Astrocyte of the spinal cord (primary cell): ENCODE data around the gene CDH8.
A peak's percentile ranks its signal among the peaks of the same experiment; 100 is the strongest.

Source experiments
- DNase-seq: peaks from one replicate; pipeline ENCODE4 v3.0.0; 2011; ENCODE audit warnings: low read depth, low spot score
- H3K4me3 ChIP-seq: 2 replicates; pipeline ENCODE4 v1.5.1; 2011; ENCODE audit warnings: low read depth, mild to moderate bottlenecking, low read length, moderate library complexity
- in situ Hi-C: cut with HindIII; loops from 2 replicates; pipeline ENCODE4 v1.10.0; 2017; ENCODE audit warnings: low sequenced_read_pairs
- TF ChIP-seq, protein P1 (sequence below): IDR thresholded peaks from 2 replicates; pipeline ENCODE4 v1.5.1; 2012; ENCODE audit warnings: low read depth, mild to moderate bottlenecking, low read length, inconsistent platforms

CDH8 gene

DNA sequence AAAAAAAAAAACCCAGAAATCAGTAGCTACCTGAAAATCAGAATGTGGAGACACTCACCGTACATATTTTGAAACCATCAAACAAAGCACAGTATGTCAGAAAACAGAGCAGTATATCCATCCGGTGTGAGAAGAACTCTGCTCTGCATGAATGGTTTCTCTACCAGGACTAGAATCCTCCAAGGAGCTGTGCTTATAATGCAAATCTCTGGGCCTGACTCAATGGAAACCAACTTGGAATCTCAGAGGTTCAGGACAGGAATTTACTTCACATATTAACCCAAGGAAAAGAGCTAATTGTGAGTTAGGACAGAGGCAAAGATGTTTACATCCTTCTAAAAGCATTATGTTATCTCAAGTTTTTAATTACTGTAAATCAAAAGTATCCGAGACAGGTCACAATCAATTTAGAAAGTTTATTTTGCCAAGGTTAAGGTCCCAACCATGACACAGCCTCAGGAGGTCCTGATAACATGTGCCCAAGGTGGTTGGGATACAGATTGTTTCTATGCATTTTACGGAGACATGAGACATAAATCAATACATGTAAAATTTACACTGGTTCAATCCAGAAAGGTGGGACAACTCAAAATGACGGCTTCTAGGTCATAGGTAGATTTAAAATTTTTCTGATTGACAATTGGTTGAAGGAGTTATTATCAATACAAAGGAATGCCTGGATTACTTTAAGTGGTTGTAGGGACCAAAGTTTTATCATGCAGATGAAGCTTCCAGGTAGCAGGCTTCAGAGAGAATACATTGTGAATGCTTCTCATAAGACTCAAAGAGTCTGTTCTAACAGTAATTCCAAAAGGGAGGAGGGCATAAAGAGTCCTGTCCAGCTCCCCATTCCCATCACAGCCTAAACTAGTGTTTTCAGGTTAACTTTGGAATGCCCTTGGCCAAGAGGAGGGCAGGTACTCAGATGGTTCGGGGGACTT, 164.1 kb downstream of the CDH8 start:
- in situ Hi-C loops = no loop called here
- TF ChIP-seq, protein P1, sequence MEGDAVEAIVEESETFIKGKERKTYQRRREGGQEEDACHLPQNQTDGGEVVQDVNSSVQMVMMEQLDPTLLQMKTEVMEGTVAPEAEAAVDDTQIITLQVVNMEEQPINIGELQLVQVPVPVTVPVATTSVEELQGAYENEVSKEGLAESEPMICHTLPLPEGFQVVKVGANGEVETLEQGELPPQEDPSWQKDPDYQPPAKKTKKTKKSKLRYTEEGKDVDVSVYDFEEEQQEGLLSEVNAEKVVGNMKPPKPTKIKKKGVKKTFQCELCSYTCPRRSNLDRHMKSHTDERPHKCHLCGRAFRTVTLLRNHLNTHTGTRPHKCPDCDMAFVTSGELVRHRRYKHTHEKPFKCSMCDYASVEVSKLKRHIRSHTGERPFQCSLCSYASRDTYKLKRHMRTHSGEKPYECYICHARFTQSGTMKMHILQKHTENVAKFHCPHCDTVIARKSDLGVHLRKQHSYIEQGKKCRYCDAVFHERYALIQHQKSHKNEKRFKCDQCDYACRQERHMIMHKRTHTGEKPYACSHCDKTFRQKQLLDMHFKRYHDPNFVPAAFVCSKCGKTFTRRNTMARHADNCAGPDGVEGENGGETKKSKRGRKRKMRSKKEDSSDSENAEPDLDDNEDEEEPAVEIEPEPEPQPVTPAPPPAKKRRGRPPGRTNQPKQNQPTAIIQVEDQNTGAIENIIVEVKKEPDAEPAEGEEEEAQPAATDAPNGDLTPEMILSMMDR = no peak
- no peak overlapping the region for H3K4me3 ChIP-seq
- no peak for DNase-seq

DNA sequence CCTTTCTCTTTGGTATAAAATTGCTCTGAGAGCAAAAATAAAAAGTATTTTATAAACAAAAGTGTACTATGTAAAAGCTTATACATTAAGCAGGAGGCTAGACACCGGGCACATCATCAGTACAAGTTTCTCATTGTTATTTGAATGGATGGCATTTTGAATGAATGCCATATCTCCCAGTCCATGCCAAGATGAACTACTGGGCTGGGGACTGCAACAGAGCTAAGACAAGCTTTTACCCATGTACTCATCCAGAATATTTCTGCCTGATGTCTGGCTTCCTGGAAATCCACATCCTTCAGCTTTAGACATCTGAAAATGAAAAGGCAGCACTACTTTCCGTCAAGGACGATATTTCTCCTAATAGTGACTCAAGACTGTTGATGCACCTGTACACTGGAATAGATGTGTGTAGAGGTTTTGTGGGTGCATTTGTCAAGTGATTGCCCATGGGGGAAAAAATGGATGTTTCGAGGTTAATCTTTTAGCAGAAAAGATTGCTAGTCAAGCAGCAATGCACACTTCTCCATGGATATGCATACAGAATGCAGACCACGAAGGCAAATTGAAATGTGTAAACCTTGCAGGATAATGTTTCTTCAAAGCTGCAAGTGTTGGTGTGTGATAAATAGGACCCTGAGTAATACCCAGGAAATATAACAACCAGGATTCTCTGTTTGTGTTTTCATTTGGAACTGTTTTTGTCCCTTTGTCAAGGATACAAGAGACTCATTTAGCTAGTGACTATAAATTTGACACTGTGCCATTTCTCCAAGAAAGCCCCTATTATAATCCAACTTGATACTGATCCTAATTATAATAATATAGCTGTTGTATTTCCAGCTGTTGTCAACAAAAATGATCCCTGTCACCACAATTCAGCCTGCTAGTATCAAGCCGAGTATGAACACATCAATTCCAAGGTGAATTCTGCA, 173.8 kb downstream of the CDH8 start:
- in situ Hi-C loops = no loop called here
- TF ChIP-seq, protein P1 = no peak
- DNase-seq = no peak
- H3K4me3 ChIP-seq = no peak overlapping the region

DNA sequence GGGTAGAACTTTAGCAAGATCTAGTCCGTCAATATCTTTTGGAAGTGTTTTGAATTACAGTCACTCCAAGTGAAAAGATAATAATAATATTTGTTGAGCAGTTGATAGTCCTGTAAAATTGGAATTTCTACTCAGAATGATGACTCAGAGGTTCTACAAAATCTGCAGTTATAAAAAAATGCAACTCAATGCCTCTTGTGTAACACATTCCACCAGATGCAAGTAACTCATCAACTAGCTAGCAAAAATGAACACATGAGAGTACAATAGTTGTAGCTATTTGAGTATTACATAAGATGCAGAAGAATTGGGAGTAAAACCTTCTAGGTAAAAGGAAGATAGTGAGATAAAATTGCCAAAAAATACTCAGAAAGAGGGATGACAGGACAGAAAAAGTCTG, 177.2 kb downstream of the CDH8 start:
- TF ChIP-seq, protein P1 = no peak
- in situ Hi-C loops = no loop called here

DNA sequence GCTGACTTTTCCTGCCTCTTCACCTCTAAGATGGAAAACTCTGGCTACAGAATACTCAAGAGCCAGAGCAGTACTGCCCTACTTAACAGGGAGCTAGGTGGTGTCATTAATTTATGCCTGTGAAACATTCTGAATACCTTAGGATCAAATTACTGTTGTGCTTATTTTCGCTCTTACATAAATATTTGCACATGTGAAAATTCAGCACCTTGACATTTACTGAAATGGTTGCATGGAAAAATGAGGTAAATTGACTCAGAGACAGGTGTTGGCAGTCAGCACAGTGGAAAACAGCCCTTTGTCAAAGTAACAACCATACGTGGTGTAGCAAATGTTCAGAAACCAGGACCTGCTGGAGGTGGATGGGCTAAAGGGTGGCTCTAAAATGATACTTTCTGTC, 193.6 kb downstream of the CDH8 start:
- in situ Hi-C loops = no loop called here
- no peak for DNase-seq

More for the DNA sequence above, 177.2 kb downstream of the CDH8 start:
- H3K4me3 ChIP-seq = no peak overlapping the region
- DNase-seq = peak; percentile 30

DNA sequence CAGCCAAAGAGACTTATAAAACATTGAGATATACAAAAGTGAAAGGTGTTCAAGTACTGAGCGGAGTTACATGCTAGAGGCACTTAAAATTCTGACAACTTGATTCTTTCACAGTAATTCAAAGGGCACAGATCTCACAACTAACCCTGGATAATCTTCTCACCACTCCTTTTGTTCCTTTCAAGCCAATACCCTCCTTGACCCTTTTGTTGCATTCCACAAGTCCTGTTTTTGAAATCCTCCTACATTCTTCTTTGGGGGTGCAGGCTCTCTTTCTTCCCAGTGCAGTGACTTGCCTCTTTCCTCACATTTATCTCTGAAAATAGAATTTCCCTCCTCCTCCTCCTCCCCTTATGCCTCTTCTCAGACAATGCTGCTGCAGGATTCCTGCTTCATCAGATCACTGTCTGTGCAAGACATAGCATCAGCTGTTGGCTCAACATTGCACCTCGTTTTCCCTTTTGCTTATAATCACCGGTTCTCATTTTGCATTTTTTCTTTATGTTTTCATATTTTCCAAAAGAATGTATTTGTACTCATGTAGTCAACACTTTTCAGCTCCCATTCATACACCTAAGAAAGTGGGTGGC, 199.3 kb downstream of the CDH8 start:
- H3K4me3 ChIP-seq = no peak overlapping the region
- no peak for DNase-seq
- in situ Hi-C loops = no loop called here
- TF ChIP-seq, protein P1 = no peak

More for the DNA sequence above, 193.6 kb downstream of the CDH8 start:
- H3K4me3 ChIP-seq = no peak overlapping the region
- TF ChIP-seq, protein P1 = no peak

DNA sequence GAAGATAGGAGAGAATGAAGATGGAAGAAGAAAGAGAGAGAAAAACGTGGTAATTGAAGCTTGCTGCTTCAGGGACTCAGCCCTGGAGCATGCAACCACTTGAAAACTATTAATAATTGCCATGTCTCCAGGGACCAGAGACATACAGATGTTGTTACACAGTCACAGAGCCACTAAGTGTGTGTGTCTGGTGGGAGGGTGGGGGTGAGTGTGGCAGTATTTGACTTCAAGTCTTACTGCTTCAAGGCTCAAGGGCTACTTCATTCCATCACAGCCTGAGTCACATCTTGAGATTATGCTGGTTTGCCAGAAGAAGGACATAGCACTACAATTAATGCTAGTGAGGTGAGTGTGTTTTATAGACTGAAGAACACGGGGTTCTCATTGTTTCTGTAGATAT, 202.2 kb downstream of the CDH8 start:
- no peak overlapping the region for H3K4me3 ChIP-seq
- in situ Hi-C loops = no loop called here
- no peak for DNase-seq
- TF ChIP-seq, protein P1 = no peak
